Adrenal gland (tissue), 12 donors: Measurements from ENCODE around the gene EFNA3. TPM values are rescaled to one million over a fixed set of nuclear protein-coding genes. Genes with fewer than 3 reads are reported as not detected.

ENCODE experiments used
- DNase-seq, 7 donors: peaks; one replicate each; pipeline ENCODE4 v3.0.0-alpha.2; 2019 to 2020
- H3K27ac ChIP-seq, 5 donors: fragments of 200-600 bp; sonication (generic) in 4 of 5; 1 replicate in 3 of 5; 2 replicates in 2 of 5; pipeline versions ENCODE4 v1.5.1 to v1.8.0; 2016 to 2020; ENCODE audit warnings: mild to moderate bottlenecking in 1 of 5
- H3K27me3 ChIP-seq: fragments of 200-600 bp; 2 replicates; pipeline ENCODE4 v1.8.0; 2021
- H3K36me3 ChIP-seq, 2 donors: fragments of 200-600 bp; replicated peaks in 1 of 2; 1 replicate in 1 of 2; 2 replicates in 1 of 2; pipeline versions ENCODE4 v1.5.1 to v1.8.0; 2018 to 2022
- H3K4me1 ChIP-seq, 2 donors: fragments of 200-600 bp; replicated peaks in 1 of 2; 1 replicate in 1 of 2; 2 replicates in 1 of 2; pipeline versions ENCODE4 v1.5.1 to v1.8.0; 2018 to 2021
- H3K4me3 ChIP-seq, 4 donors: fragments of 200-600 bp; sonication (generic) in 3 of 4; one replicate each; pipeline ENCODE4 v1.5.1; 2016 to 2018
- H3K9me3 ChIP-seq, 3 donors: fragments of 200-600 bp; sonication (generic) in 1 of 3; replicated peaks in 1 of 3; 1 replicate in 2 of 3; 2 replicates in 1 of 3; pipeline versions ENCODE4 v1.5.1 to v1.8.0; 2016 to 2021
- CTCF ChIP-seq, 6 experiments: fragments of 450-650 bp in 4 of 6; fragments of 200-600 bp in 2 of 6; sonication (generic) in 1 of 6; IDR thresholded peaks; 1 replicate in 5 of 6; 2 replicates in 1 of 6; pipeline versions ENCODE4 v1.5.1 to v1.8.0; 2016 to 2021; ENCODE audit warnings: antibody characterized with exemption in 6 of 6, mild to moderate bottlenecking in 2 of 6, moderate library complexity in 1 of 6
- POLR2A ChIP-seq, 2 donors: fragments of 450-650 bp; IDR thresholded peaks; one replicate each; pipeline ENCODE4 v1.6.1; 2017; ENCODE audit warnings: antibody characterized with exemption in 2 of 2, mild to moderate bottlenecking in 2 of 2, moderate library complexity in 1 of 2
- WGBS, 4 donors: extraction: QIAGEN DNeasy Blood & Tissue Kit in 2 of 4; methylation state at CpG; one replicate each; pipeline versions ENCODE4 v1.1.5 to v1.1.7; 2013 to 2017; 5-methylcytosine and 5-hydroxymethylcytosine counted together
- intact Hi-C, 2 donors: fragments of 100-400 bp; cut with DNase I; formaldehyde crosslinking; loops; one replicate each; pipeline versions ENCODE4 v1.14.1 to v1.15.0; 2022 to 2023
- polyA plus RNA-seq, 3 donors: library from polyadenylated mRNA; stranded (reverse); fragments of 200-250 nt in 2 of 3; fragments of 350-450 nt in 1 of 3; fragmentation: Illumina TruSeq in 1 of 3; extraction: RNeasy Lipid Tissue Mini Kit (QIAGEN cat#74804) in 1 of 3; gene quantifications; one replicate each; pipeline ENCODE4 v1.2.3, GENCODE V29; 2013 to 2014
- total RNA-seq, 9 donors: library from RNA; depleted of rRNA in 4 of 9; stranded (reverse); fragments of >200 nt in 4 of 9; fragments of 120-200 nt in 1 of 9; fragmentation: NEBNext Ultra II Directional in 1 of 9; extraction: Animal tissue kit (Norgen Biotek cat#: 25700) in 1 of 9; gene quantifications; one replicate each; pipeline versions ENCODE4 v1.1.0 to v1.2.4, GENCODE V29; 2013 to 2023
- donor health status: healthy with polysubstance abuse.
- donor health status: Bipolar disorder and iron deficiency.
- donor health status: DM: yes; HTN: yes; CAD: no.
- donor health status: DM: no; HTN: no; CAD: no.
- donor health status: DM: no; HTN: no; CAD: no.
- donor health status: DM: yes; HTN: yes; CAD: no.

The EFNA3 gene
- total and polyA plus RNA-seq, 12 donors, result 1.4 to 7.3 (median 3.3) TPM

- Histone ChIP-seq H3K4me1 (no peaks in the 10 kb centered on the region), H3K4me3 (no peak overlapping the region), H3K9me3 (no peaks in the 10 kb centered on the region), H3K36me3 (no peaks in the 10 kb centered on the region), H3K27me3 (no peaks in the 10 kb centered on the region), H3K27ac (no peak overlapping the region)
- 66 to 76% (median 73%) methylated on average over 4 of the region's 4 CpGs for WGBS, 4 donors
- no peak for DNase-seq
- TF ChIP-seq POLR2A (IDR thresholded peaks at IDR 0.05), result no peak
- TF ChIP-seq CTCF (IDR thresholded peaks at IDR 0.05), result no peak
- intact Hi-C loops, result no loop called here
Observed at GRCh38 chr1:155039308-155039669, 39.3 kb upstream of the EFNA3 start.

GRCh38 chr1:155040358-155041093 lies 38.1 kb upstream of the EFNA3 start:
- no peak overlapping the region for H3K4me3 ChIP-seq
- WGBS, 4 donors, result 85 to 92% (median 89%) methylated on average over 10 to 14 of the region's 14 CpGs
- H3K36me3 ChIP-seq, result no peaks in the 10 kb centered on the region
- DNase-seq, result no peak
- H3K9me3 ChIP-seq, result no peaks in the 10 kb centered on the region
- peaks cover 3 to 9% of the 10 kb centered on the region in 2 donors for H3K4me1 ChIP-seq
- intact Hi-C loops, result no loop called here
- no peaks in the 10 kb centered on the region for H3K27me3 ChIP-seq
- TF ChIP-seq CTCF (IDR thresholded peaks at IDR 0.05) (no peak), POLR2A (IDR thresholded peaks at IDR 0.05) (no peak)
- no peak overlapping the region for H3K27ac ChIP-seq

GRCh38 chr1:155042789-155043188 lies 35.8 kb upstream of the EFNA3 start:
- Histone ChIP-seq H3K9me3 (no peaks in the 10 kb centered on the region), H3K4me1 (peaks cover 3 to 9% of the 10 kb centered on the region in 2 donors), H3K27me3 (no peaks in the 10 kb centered on the region), H3K4me3 (no peak overlapping the region), H3K36me3 (no peaks in the 10 kb centered on the region), H3K27ac (no peak overlapping the region)
- DNase-seq, result no peak
- TF ChIP-seq CTCF (IDR thresholded peaks at IDR 0.05) (no peak), POLR2A (IDR thresholded peaks at IDR 0.05) (no peak)
- 79 to 84% (median 81%) methylated on average over 5 of the region's 5 CpGs for WGBS, 4 donors
- intact Hi-C loops, result no loop called here

GRCh38 chr1:155043301-155043702 lies 35.3 kb upstream of the EFNA3 start:
- no peak overlapping the region for H3K27ac ChIP-seq
- no peaks in the 10 kb centered on the region for H3K27me3 ChIP-seq
- intact Hi-C loops, result no loop called here
- no peaks in the 10 kb centered on the region for H3K36me3 ChIP-seq
- no peak overlapping the region for H3K4me3 ChIP-seq
- DNase-seq, result no peak
- H3K9me3 ChIP-seq, result no peaks in the 10 kb centered on the region
- 81 to 89% (median 84%) methylated on average over 7 to 12 of the region's 12 CpGs for WGBS, 4 donors
- H3K4me1 ChIP-seq, result peaks cover 3 to 9% of the 10 kb centered on the region in 2 donors
- TF ChIP-seq CTCF (IDR thresholded peaks at IDR 0.05), result no peak
- no peak for TF ChIP-seq POLR2A (IDR thresholded peaks at IDR 0.05)
